Measurements from ENCODE around the gene AJUBA. TPM values are rescaled to one million over a fixed set of nuclear protein-coding genes. Genes with fewer than 3 reads are reported as not detected.
A peak's percentile ranks its signal among the peaks of the same experiment; 100 is the strongest.

AJUBA gene
- total and polyA plus RNA-seq, 4 donors: 7.2 to 34.2 (median 28.8) TPM

DNA sequence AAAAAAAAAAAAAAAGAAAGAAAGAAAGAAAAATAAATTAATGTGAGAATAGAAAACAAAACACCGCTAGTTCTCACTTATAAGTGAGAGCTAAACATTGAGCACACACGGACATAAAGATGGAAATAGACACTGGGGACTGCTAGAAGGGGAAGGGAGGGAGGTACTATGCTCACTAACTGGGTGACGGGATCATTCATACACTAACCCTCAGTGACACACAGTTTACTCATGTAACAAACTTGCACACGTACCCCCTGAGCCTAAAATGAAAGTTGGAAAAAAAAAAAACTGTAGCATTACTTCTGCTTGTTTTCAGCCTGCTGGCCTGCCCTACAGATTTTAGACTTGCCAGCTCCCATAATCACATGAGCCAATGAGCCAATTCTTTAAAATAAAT is 42.7 kb downstream of the AJUBA start:
- DNase-seq (no peak), ATAC-seq (ENCODE audit: insufficient read depth, low FRiP score) (no peak)
- Histone ChIP-seq H3K4me1 (ENCODE audit: control insufficient read depth in 5 of 5, insufficient read depth in 5 of 5, low read length in 5 of 5) (no peaks in the 10 kb centered on the region), H3K9ac (ENCODE audit: insufficient read depth in 1 of 2, low read length in 2 of 2) (no peak overlapping the region), H3K4me3 (no peak overlapping the region), H3K9me3 (ENCODE audit: control insufficient read depth in 4 of 4, insufficient read depth in 3 of 4, low read length in 3 of 4) (no peaks in the 10 kb centered on the region), H3K27ac (ENCODE audit: low read depth in 1 of 2, low read length in 1 of 2) (no peak overlapping the region), H3K36me3 (ENCODE audit: control insufficient read depth in 4 of 4, insufficient read depth in 4 of 4, low read length in 4 of 4) (peaks cover 0 to 4% (median 3%) of the 10 kb centered on the region in 4 donors), H3K27me3 (ENCODE audit: control insufficient read depth in 3 of 3, insufficient read depth in 3 of 3, low read length in 2 of 3) (no peaks in the 10 kb centered on the region)
- TF ChIP-seq CTCF (IDR thresholded peaks at IDR 0.05; ENCODE audit: control extremely low read depth, extremely low read depth): no peak
- WGBS, 2 donors: 95 to 96% methylated on average over 4 of the region's 4 CpGs

DNA sequence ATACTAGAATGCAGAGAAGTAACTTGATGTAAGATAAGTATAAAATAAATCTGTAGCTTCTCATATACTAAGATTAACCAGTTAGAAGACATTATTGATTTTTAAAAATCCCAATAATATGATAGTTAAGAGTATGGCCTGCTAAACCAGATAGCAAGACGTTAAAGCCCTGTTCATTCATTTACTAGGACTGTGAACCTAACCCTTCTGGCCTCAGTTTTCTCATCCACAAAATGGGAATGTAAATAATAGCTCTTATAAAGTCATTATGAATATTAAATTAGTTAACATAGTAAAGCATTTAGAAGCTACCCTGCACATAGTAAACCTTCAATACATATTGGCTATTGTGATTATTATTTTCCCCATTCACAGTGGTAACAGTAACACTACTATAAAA is 47.2 kb downstream of the AJUBA start:
- H3K4me3 ChIP-seq: no peak overlapping the region
- ATAC-seq (ENCODE audit: insufficient read depth, low FRiP score): no peak
- no peak for TF ChIP-seq CTCF (IDR thresholded peaks at IDR 0.05; ENCODE audit: control extremely low read depth, extremely low read depth)

GRCh38 chr14:22932146-22932545 is 50.2 kb downstream of the AJUBA start:
- H3K9ac ChIP-seq (ENCODE audit: insufficient read depth in 1 of 2, low read length in 2 of 2): no peak overlapping the region
- 77 to 82% methylated on average over 3 of the region's 3 CpGs for WGBS, 2 donors
- no peaks in the 10 kb centered on the region for H3K27me3 ChIP-seq (ENCODE audit: control insufficient read depth in 3 of 3, insufficient read depth in 3 of 3, low read length in 2 of 3)
- peaks cover 3 to 12% (median 5%) of the 10 kb centered on the region in 5 donors for H3K4me1 ChIP-seq (ENCODE audit: control insufficient read depth in 5 of 5, insufficient read depth in 5 of 5, low read length in 5 of 5)
- DNase-seq (peak; percentile 46 to 67 (median 47)), ATAC-seq (ENCODE audit: insufficient read depth, low FRiP score) (no peak)
- no peaks in the 10 kb centered on the region for H3K9me3 ChIP-seq (ENCODE audit: control insufficient read depth in 4 of 4, insufficient read depth in 3 of 4, low read length in 3 of 4)
- no peak overlapping the region for H3K4me3 ChIP-seq
- H3K36me3 ChIP-seq (ENCODE audit: control insufficient read depth in 4 of 4, insufficient read depth in 4 of 4, low read length in 4 of 4): peaks cover 0 to 3% (median 3%) of the 10 kb centered on the region in 4 donors
- no peak overlapping the region for H3K27ac ChIP-seq (ENCODE audit: low read depth in 1 of 2, low read length in 1 of 2)
- TF ChIP-seq CTCF (IDR thresholded peaks at IDR 0.05; ENCODE audit: control extremely low read depth, extremely low read depth): no peak

More for the DNA sequence above, 47.2 kb downstream of the AJUBA start:
- WGBS, 2 donors: 92 to 95% methylated on average over 1 of the region's 1 CpG
- H3K36me3 ChIP-seq (ENCODE audit: control insufficient read depth in 4 of 4, insufficient read depth in 4 of 4, low read length in 4 of 4): peaks cover 0 to 2% (median 0%) of the 10 kb centered on the region in 4 donors
- no peak overlapping the region for H3K27ac ChIP-seq (ENCODE audit: low read depth in 1 of 2, low read length in 1 of 2)
- no peaks in the 10 kb centered on the region for H3K27me3 ChIP-seq (ENCODE audit: control insufficient read depth in 3 of 3, insufficient read depth in 3 of 3, low read length in 2 of 3)
- peaks cover 0 to 1% (median 0%) of the 10 kb centered on the region in 5 donors for H3K4me1 ChIP-seq (ENCODE audit: control insufficient read depth in 5 of 5, insufficient read depth in 5 of 5, low read length in 5 of 5)
- H3K9me3 ChIP-seq (ENCODE audit: control insufficient read depth in 4 of 4, insufficient read depth in 3 of 4, low read length in 3 of 4): no peaks in the 10 kb centered on the region
- no peak overlapping the region for H3K9ac ChIP-seq (ENCODE audit: insufficient read depth in 1 of 2, low read length in 2 of 2)
- DNase-seq: no peak

- H3K9me3 ChIP-seq (ENCODE audit: control insufficient read depth in 4 of 4, insufficient read depth in 3 of 4, low read length in 3 of 4): no peaks in the 10 kb centered on the region
- peaks cover 5 to 10% (median 8%) of the 10 kb centered on the region in 4 donors for H3K36me3 ChIP-seq (ENCODE audit: control insufficient read depth in 4 of 4, insufficient read depth in 4 of 4, low read length in 4 of 4)
- no peak for DNase-seq
- ATAC-seq (ENCODE audit: insufficient read depth, low FRiP score): peak; percentile 4
- no peaks in the 10 kb centered on the region for H3K27me3 ChIP-seq (ENCODE audit: control insufficient read depth in 3 of 3, insufficient read depth in 3 of 3, low read length in 2 of 3)
- peak overlapping the region in 1 of 2 donors; percentile 96 for H3K9ac ChIP-seq (ENCODE audit: insufficient read depth in 1 of 2, low read length in 2 of 2)
- TF ChIP-seq CTCF (IDR thresholded peaks at IDR 0.05; ENCODE audit: control extremely low read depth, extremely low read depth): no peak
- H3K4me3 ChIP-seq: no peak overlapping the region
- H3K4me1 ChIP-seq (ENCODE audit: control insufficient read depth in 5 of 5, insufficient read depth in 5 of 5, low read length in 5 of 5): peaks cover 3 to 12% (median 5%) of the 10 kb centered on the region in 5 donors
- WGBS, 2 donors: 3 to 4% methylated on average over 2 of the region's 2 CpGs
- peak overlapping the region; percentile 76 to 94 for H3K27ac ChIP-seq (ENCODE audit: low read depth in 1 of 2, low read length in 1 of 2)
Measured at GRCh38 chr14:22929961-22930364, 52.4 kb downstream of the AJUBA start.

All from lung (tissue), 12 donors.